GM12878 (cell line): ENCODE data around the gene HES7. TPM values are rescaled to one million over a fixed set of nuclear protein-coding genes. Genes with fewer than 3 reads are reported as not detected.

Experiments used
- EED ChIP-seq: sonication (generic); IDR thresholded peaks from 2 replicates; pipeline ENCODE4 v1.6.1; 2016; ENCODE audit warnings: antibody characterized with exemption, low read depth
- MXI1 ChIP-seq: fragments of 150-350 bp; IDR thresholded peaks from 2 replicates; pipeline ENCODE4 v1.6.1; 2011; ENCODE audit warnings: low read depth, mild to moderate bottlenecking, inconsistent platforms, low read length, improper control_type of control experiment
- NFYA ChIP-seq: IDR thresholded peaks from 2 replicates; pipeline ENCODE4 v1.6.1; 2011; ENCODE audit warnings: low read depth, mild to moderate bottlenecking, low read length, improper control_type of control experiment, borderline replicate concordance
- NR2F1 ChIP-seq: fragments of 450-650 bp; conservative IDR thresholded peaks from 2 replicates; pipeline ENCODE4 v1.6.1; 2017; ENCODE audit warnings: mild to moderate bottlenecking
- POLR2AphosphoS5 ChIP-seq: IDR thresholded peaks from 2 replicates; pipeline ENCODE4 v1.6.1; 2011; ENCODE audit warnings: mild to moderate bottlenecking, low read length, inconsistent platforms
- RB1 ChIP-seq: fragments of 450-650 bp; formaldehyde crosslinking; IDR thresholded peaks from 2 replicates; pipeline ENCODE4 v1.6.1; 2017; ENCODE audit warnings: mild to moderate bottlenecking, borderline replicate concordance
- RCOR1 ChIP-seq: conservative IDR thresholded peaks from 2 replicates; pipeline ENCODE4 v1.6.1; 2012; ENCODE audit warnings: low read depth, low read length, improper control_type of control experiment
- SPI1 ChIP-seq: IDR thresholded peaks from 2 replicates; pipeline ENCODE4 v1.6.1; 2011; ENCODE audit warnings: low read depth, mild to moderate bottlenecking, low read length, moderate library complexity, borderline replicate concordance; ENCODE audit not compliant: insufficient read depth
- SREBF2 ChIP-seq: IDR thresholded peaks from 2 replicates; pipeline ENCODE4 v1.6.1; 2012; ENCODE audit warnings: mild to moderate bottlenecking, low read length
- STAT1 ChIP-seq: fragments of 450-650 bp; conservative IDR thresholded peaks from 2 replicates; pipeline ENCODE4 v1.6.1; 2014; ENCODE audit warnings: antibody characterized with exemption, mild to moderate bottlenecking
- YBX1 ChIP-seq: fragments of 450-650 bp; IDR thresholded peaks from 2 replicates; pipeline ENCODE4 v1.6.1; 2016; ENCODE audit warnings: antibody characterized with exemption
- ZBED1 ChIP-seq: IDR thresholded peaks from 2 replicates; pipeline ENCODE4 v1.6.1; 2016; ENCODE audit warnings: borderline replicate concordance
- polyA plus RNA-seq, 11 experiments: library from polyadenylated mRNA; depleted of rRNA in 4 of 11; unstranded in 6 of 11; stranded (reverse) in 5 of 11; fragments of >200 nt; fragmentation: Nextera tagmentation in 4 of 11; fragmentation: Illumina TruSeq in 1 of 11; extraction: Ambion mirVana in 4 of 11; extraction: Trizol in 1 of 11; gene quantifications; 1 replicate in 1 of 11; 2 replicates in 10 of 11; pipeline versions ENCODE4 v1.2.1 to v1.2.3, GENCODE V29; 2011 to 2016; ENCODE audit warnings: inconsistent platforms in 2 of 11, missing spikeins in 2 of 11, low read depth in 1 of 11
- total RNA-seq, 4 experiments: library from RNA; depleted of rRNA in 3 of 4; stranded (reverse); fragments of >200 nt in 3 of 4; fragmentation: Illumina TruSeq in 1 of 4; extraction: Trizol in 1 of 4; gene quantifications; 2 replicates each; pipeline versions ENCODE4 v1.2.1 to v1.2.3, GENCODE V29; 2013 to 2021
- TF ChIP-seq, protein P1 (sequence below): IDR thresholded peaks from 2 replicates; pipeline ENCODE4 v1.6.1; 2011; ENCODE audit warnings: mild to moderate bottlenecking, low read depth, low read length, moderate library complexity; ENCODE audit not compliant: insufficient replicate concordance
- TF ChIP-seq, protein P2 (sequence below): fragments of 450-650 bp; IDR thresholded peaks from 2 replicates; pipeline ENCODE4 v1.6.1; 2017; ENCODE audit warnings: mild to moderate bottlenecking
- TF ChIP-seq, protein P3 (sequence below): fragments of 450-650 bp; IDR thresholded peaks from 2 replicates; pipeline ENCODE4 v1.6.1; 2017; ENCODE audit warnings: mild to moderate bottlenecking, moderate library complexity
- TF ChIP-seq, protein P4 (sequence below): fragments of 450-650 bp; IDR thresholded peaks from 2 replicates; pipeline ENCODE4 v1.6.1; 2017; ENCODE audit warnings: low read depth, mild to moderate bottlenecking, moderate library complexity
- TF ChIP-seq, protein P5 (sequence below): fragments of 450-650 bp; formaldehyde crosslinking; IDR thresholded peaks from 2 replicates; pipeline ENCODE4 v1.5.0; 2022; ENCODE audit warnings: mild to moderate bottlenecking, missing genetic modification characterization

Gene HES7
- total and polyA plus RNA-seq, 10 of the 15 experiments (the other 5 are each of a cell fraction or from before 2014, with no cell fraction given): 0.07 to 1.3 (median 0.63) TPM; not detected in 4

DNA sequence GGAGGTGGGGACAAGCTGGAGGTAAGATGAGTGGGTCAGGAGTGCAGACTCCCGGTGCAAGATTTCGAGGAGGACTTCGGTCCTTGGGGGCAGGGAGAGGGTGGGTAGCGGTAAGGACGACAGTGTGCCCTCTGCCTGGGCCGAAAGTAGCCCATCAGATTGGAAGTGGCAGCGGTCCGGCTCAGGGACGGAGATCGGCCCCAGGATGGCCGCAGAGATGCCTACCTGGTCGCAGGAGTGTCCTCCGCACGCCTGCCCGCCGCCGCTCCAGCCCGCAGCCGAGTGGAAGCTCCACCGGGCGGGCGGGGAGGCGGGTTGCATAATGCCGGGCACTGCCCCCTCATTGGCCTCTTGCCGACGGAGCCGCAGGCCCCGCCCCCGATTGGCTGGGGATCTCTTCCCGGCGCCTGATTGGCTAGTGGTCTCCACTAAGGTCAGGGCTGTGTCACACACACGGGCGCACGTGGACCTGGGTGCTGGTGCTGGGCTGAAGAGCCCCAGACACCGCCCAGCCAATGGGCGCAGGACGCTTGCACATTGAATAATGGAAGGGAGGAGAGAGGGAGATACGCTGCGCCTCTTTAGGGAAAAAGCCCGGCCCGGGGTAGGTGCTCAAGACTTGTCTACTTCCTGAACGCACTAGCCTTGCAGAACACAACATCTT is 28.3 kb upstream of the HES7 start, which contains the start of gene PER1 (continued):
- TF ChIP-seq, protein P1, sequence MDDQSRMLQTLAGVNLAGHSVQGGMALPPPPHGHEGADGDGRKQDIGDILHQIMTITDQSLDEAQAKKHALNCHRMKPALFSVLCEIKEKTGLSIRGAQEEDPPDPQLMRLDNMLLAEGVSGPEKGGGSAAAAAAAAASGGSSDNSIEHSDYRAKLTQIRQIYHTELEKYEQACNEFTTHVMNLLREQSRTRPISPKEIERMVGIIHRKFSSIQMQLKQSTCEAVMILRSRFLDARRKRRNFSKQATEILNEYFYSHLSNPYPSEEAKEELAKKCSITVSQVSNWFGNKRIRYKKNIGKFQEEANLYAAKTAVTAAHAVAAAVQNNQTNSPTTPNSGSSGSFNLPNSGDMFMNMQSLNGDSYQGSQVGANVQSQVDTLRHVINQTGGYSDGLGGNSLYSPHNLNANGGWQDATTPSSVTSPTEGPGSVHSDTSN: no peak
- TF ChIP-seq SREBF2 (no peak), RCOR1 (no peak), SPI1 (no peak), EED (no peak), MXI1 (peak; percentile 91), NR2F1 (peak; percentile 95), RB1 (no peak), STAT1 (no peak), YBX1 (no peak), NFYA (no peak), ZBED1 (no peak), POLR2AphosphoS5 (peak; percentile 94)
- TF ChIP-seq, protein P2, sequence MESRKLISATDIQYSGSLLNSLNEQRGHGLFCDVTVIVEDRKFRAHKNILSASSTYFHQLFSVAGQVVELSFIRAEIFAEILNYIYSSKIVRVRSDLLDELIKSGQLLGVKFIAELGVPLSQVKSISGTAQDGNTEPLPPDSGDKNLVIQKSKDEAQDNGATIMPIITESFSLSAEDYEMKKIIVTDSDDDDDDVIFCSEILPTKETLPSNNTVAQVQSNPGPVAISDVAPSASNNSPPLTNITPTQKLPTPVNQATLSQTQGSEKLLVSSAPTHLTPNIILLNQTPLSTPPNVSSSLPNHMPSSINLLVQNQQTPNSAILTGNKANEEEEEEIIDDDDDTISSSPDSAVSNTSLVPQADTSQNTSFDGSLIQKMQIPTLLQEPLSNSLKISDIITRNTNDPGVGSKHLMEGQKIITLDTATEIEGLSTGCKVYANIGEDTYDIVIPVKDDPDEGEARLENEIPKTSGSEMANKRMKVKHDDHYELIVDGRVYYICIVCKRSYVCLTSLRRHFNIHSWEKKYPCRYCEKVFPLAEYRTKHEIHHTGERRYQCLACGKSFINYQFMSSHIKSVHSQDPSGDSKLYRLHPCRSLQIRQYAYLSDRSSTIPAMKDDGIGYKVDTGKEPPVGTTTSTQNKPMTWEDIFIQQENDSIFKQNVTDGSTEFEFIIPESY: no peak
- TF ChIP-seq, protein P3, sequence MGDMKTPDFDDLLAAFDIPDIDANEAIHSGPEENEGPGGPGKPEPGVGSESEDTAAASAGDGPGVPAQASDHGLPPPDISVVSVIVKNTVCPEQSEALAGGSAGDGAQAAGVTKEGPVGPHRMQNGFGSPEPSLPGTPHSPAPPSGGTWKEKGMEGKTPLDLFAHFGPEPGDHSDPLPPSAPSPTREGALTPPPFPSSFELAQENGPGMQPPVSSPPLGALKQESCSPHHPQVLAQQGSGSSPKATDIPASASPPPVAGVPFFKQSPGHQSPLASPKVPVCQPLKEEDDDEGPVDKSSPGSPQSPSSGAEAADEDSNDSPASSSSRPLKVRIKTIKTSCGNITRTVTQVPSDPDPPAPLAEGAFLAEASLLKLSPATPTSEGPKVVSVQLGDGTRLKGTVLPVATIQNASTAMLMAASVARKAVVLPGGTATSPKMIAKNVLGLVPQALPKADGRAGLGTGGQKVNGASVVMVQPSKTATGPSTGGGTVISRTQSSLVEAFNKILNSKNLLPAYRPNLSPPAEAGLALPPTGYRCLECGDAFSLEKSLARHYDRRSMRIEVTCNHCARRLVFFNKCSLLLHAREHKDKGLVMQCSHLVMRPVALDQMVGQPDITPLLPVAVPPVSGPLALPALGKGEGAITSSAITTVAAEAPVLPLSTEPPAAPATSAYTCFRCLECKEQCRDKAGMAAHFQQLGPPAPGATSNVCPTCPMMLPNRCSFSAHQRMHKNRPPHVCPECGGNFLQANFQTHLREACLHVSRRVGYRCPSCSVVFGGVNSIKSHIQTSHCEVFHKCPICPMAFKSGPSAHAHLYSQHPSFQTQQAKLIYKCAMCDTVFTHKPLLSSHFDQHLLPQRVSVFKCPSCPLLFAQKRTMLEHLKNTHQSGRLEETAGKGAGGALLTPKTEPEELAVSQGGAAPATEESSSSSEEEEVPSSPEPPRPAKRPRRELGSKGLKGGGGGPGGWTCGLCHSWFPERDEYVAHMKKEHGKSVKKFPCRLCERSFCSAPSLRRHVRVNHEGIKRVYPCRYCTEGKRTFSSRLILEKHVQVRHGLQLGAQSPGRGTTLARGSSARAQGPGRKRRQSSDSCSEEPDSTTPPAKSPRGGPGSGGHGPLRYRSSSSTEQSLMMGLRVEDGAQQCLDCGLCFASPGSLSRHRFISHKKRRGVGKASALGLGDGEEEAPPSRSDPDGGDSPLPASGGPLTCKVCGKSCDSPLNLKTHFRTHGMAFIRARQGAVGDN: peak; percentile 66
- TF ChIP-seq, protein P4, sequence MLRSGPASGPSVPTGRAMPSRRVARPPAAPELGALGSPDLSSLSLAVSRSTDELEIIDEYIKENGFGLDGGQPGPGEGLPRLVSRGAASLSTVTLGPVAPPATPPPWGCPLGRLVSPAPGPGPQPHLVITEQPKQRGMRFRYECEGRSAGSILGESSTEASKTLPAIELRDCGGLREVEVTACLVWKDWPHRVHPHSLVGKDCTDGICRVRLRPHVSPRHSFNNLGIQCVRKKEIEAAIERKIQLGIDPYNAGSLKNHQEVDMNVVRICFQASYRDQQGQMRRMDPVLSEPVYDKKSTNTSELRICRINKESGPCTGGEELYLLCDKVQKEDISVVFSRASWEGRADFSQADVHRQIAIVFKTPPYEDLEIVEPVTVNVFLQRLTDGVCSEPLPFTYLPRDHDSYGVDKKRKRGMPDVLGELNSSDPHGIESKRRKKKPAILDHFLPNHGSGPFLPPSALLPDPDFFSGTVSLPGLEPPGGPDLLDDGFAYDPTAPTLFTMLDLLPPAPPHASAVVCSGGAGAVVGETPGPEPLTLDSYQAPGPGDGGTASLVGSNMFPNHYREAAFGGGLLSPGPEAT: no peak
- TF ChIP-seq, protein P5, sequence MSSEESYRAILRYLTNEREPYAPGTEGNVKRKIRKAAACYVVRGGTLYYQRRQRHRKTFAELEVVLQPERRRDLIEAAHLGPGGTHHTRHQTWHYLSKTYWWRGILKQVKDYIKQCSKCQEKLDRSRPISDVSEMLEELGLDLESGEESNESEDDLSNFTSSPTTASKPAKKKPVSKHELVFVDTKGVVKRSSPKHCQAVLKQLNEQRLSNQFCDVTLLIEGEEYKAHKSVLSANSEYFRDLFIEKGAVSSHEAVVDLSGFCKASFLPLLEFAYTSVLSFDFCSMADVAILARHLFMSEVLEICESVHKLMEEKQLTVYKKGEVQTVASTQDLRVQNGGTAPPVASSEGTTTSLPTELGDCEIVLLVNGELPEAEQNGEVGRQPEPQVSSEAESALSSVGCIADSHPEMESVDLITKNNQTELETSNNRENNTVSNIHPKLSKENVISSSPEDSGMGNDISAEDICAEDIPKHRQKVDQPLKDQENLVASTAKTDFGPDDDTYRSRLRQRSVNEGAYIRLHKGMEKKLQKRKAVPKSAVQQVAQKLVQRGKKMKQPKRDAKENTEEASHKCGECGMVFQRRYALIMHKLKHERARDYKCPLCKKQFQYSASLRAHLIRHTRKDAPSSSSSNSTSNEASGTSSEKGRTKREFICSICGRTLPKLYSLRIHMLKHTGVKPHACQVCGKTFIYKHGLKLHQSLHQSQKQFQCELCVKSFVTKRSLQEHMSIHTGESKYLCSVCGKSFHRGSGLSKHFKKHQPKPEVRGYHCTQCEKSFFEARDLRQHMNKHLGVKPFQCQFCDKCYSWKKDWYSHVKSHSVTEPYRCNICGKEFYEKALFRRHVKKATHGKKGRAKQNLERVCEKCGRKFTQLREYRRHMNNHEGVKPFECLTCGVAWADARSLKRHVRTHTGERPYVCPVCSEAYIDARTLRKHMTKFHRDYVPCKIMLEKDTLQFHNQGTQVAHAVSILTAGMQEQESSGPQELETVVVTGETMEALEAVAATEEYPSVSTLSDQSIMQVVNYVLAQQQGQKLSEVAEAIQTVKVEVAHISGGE (CRISPR knock-in tag): no peak
